Mesothelial cell of epicardium (in vitro differentiated cells): ENCODE results near the gene HSP90AA1. TPM values are rescaled to one million over a fixed set of nuclear protein-coding genes. Genes with fewer than 3 reads are reported as not detected.
A peak's percentile ranks its signal among the peaks of the same experiment; 100 is the strongest.
"Not testable (repeated sequence)": the region's sequence is repeated elsewhere in the genome, so short reads cannot be mapped to it uniquely, and the experiment has no call there.

Experiments used
- DNase-seq, 2 experiments: peaks; one replicate each; pipeline ENCODE4 v3.0.0; 2021; ENCODE audit warnings: low spot score in 2 of 2; ENCODE audit not compliant: unreplicated experiment in 2 of 2
- H3K27ac Mint-ChIP-seq: 2 replicates; pipeline ENCODE4 v1.8.0; 2021; ENCODE audit warnings: mixed read lengths
- H3K27me3 Mint-ChIP-seq: 2 replicates; pipeline ENCODE4 v1.8.0; 2021; ENCODE audit warnings: low read depth, mixed read lengths
- H3K36me3 Mint-ChIP-seq: 2 replicates; pipeline ENCODE4 v1.8.0; 2021; ENCODE audit warnings: mixed read lengths
- H3K4me1 Mint-ChIP-seq: 2 replicates; pipeline ENCODE4 v1.8.0; 2021; ENCODE audit warnings: mixed read lengths
- H3K4me3 Mint-ChIP-seq: 2 replicates; pipeline ENCODE4 v1.8.0; 2021; ENCODE audit warnings: mild to moderate bottlenecking, moderate library complexity, mixed read lengths
- H3K9me3 Mint-ChIP-seq: 2 replicates; pipeline ENCODE4 v1.8.0; 2021; ENCODE audit warnings: mixed read lengths
- total RNA-seq: library from RNA; stranded (reverse); gene quantifications from 3 replicates; pipeline ENCODE4 v1.2.1, GENCODE V29; 2021
- TF ChIP-seq, protein P1 (sequence below): fragments of 200-600 bp; sonication (generic); IDR thresholded peaks from one replicate; pipeline ENCODE4 v1.5.0; 2021; ENCODE audit warnings: antibody characterized with exemption; ENCODE audit not compliant: unreplicated experiment

Gene HSP90AA1
- total RNA-seq, 1 donor from 2014 or later: 325 TPM

DNA sequence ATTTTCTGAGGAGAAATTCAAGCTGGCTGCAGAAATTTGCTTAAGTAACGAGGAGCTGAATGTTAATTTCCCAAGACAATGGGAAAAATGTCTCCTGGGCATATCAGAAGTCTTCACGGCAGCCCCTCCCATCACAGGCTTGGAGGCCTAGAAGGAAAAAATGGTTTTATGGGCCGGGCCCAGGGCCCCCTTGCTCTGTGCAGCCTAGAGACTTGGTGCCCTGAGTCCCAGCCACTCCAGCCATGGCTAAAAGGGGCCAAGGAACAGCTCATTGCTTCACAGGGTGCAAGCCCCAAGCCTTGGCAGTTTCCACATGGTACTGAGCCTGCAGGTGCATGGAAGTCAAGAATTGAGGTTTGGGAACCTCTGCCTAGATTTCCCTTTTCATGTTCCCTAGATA lies 24.3 kb upstream of the HSP90AA1 start:
- TF ChIP-seq, protein P1, sequence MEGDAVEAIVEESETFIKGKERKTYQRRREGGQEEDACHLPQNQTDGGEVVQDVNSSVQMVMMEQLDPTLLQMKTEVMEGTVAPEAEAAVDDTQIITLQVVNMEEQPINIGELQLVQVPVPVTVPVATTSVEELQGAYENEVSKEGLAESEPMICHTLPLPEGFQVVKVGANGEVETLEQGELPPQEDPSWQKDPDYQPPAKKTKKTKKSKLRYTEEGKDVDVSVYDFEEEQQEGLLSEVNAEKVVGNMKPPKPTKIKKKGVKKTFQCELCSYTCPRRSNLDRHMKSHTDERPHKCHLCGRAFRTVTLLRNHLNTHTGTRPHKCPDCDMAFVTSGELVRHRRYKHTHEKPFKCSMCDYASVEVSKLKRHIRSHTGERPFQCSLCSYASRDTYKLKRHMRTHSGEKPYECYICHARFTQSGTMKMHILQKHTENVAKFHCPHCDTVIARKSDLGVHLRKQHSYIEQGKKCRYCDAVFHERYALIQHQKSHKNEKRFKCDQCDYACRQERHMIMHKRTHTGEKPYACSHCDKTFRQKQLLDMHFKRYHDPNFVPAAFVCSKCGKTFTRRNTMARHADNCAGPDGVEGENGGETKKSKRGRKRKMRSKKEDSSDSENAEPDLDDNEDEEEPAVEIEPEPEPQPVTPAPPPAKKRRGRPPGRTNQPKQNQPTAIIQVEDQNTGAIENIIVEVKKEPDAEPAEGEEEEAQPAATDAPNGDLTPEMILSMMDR: no peak
- no peak for DNase-seq
- H3K27ac Mint-ChIP-seq: no peak overlapping the region
- H3K4me1 Mint-ChIP-seq: no peaks in the 10 kb centered on the region
- H3K4me3 Mint-ChIP-seq: no peak overlapping the region
- peaks cover 6% of the 10 kb centered on the region for H3K36me3 Mint-ChIP-seq
- H3K27me3 Mint-ChIP-seq: no peaks in the 10 kb centered on the region
- H3K9me3 Mint-ChIP-seq: peaks cover 16% of the 10 kb centered on the region

DNA sequence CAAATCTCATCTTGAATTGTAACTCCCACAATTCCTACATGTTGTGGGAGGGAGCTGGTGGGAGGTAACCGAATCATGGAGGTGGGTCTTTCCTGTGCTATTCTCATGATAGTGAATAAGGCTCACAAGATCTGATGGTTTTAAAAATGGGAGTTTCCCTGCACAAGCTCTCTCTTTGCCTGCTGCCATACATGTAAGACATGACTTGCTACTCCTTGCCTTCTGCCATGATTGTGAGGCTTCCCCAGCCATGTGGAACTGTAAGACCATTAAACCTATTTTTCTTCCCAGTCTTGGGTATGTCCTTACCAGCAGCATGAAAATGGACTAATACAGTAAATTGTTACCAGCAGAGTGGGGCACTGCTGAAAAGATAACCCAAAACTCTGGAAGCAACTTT lies 22.5 kb upstream of the HSP90AA1 start:
- H3K36me3 Mint-ChIP-seq, DNase-seq, H3K27ac Mint-ChIP-seq, H3K27me3 Mint-ChIP-seq, H3K4me1 Mint-ChIP-seq, H3K4me3 Mint-ChIP-seq: not testable (repeated sequence)
- peaks cover 16% of the 10 kb centered on the region for H3K9me3 Mint-ChIP-seq

DNA sequence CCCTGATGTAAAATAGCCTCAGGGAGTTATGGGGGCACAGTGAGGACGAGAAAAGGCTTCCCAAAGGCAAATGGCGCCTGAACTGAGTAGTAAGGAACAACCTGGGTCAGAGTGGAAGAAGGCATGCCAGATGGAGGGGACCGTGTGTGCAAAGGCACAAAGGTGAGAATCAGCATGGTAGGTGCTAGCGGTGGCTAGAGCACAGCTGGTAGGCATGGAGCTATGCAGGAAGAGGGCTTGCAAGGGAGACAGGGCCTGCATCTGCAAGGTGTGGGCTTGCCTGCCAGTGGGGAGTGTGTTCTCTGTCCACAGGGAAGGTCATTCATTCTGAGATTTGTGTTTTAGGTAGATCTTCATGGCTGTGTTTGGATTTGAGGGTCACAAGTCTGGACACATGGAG lies 18.5 kb upstream of the HSP90AA1 start:
- H3K27me3 Mint-ChIP-seq: no peaks in the 10 kb centered on the region
- H3K4me3 Mint-ChIP-seq: no peak overlapping the region
- peaks cover 10% of the 10 kb centered on the region for H3K9me3 Mint-ChIP-seq
- peaks cover 7% of the 10 kb centered on the region for H3K36me3 Mint-ChIP-seq
- no peak overlapping the region for H3K27ac Mint-ChIP-seq
- TF ChIP-seq, protein P1: no peak
- no peaks in the 10 kb centered on the region for H3K4me1 Mint-ChIP-seq
- no peak for DNase-seq

DNA sequence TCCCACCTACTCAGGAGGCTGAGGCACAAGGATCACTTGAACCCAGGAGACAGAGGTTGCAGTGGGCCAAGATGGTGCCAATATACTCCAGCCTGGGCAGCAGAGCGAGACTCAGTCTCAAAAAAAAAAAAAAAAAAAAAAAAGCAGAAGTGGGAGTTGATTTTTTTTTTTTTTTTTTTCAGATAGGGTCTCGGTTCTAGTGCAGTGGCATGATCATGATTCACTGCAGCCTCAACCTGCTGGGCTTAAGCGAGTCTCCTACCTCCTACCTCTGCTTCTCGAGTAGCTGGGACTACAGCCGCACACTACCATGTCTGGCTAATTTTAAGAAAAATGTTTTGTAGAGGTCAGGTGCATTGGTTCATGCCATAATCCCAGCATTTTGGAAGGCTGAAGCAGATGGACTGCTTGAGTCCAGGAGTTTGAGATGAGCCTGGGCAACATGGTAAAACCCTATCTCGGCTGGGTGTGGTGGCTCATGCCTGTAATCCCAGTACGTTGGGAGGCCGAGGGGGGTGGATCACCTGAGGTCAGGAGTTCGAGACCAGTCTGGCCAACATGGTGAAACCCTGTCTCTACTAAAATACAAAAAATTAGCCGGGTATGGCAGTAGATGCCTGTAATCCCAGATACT lies 16.3 kb upstream of the HSP90AA1 start:
- Mint-ChIP-seq H3K36me3 (peaks cover 3% of the 10 kb centered on the region), H3K9me3 (no peaks in the 10 kb centered on the region), H3K27me3 (no peaks in the 10 kb centered on the region), H3K27ac (no peak overlapping the region), H3K4me3 (no peak overlapping the region), H3K4me1 (no peaks in the 10 kb centered on the region)
- TF ChIP-seq, protein P1: no peak
- no peak for DNase-seq

DNA sequence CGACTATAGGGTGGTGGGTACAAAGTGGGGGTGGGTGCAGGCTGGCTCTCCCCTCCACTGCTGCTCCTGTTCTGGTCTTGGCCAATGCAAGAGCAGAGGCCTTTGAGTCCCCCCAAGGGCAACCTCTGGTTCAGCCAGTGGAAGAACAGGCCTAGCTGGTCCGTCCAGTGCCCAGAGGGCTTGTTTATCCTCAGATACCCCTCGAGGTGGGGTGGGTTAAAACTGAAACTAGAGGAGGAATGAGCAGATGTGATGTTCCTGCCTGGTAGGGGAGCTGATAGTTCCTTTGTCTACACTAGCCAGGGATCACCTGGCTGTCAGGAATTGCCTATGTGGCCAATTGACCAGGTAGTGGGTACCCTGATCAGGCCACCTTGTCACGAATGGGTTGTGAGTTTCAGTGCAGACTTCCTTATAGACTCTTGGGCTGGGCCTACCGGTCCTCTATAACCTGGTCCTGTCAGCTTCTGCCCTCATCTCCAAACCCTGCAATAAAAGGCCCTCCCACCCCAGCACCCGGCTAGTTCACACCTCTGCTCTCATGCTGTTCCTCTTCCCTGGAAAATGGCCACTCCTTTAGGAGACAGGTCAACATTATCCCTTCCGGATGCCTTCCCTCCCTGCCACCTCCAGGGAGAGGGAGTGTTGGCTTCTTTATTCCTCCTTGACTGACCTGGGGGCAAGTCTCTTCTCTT lies 10.7 kb upstream of the HSP90AA1 start:
- peaks cover 33% of the 10 kb centered on the region for H3K4me1 Mint-ChIP-seq
- peaks cover 3% of the 10 kb centered on the region for H3K36me3 Mint-ChIP-seq
- DNase-seq: peak in 1 of 2 experiments; percentile 49
- H3K4me3 Mint-ChIP-seq: no peak overlapping the region
- peak overlapping the region; percentile 78 for H3K27ac Mint-ChIP-seq
- TF ChIP-seq, protein P1: no peak
- H3K27me3 Mint-ChIP-seq: no peaks in the 10 kb centered on the region
- no peaks in the 10 kb centered on the region for H3K9me3 Mint-ChIP-seq

DNA sequence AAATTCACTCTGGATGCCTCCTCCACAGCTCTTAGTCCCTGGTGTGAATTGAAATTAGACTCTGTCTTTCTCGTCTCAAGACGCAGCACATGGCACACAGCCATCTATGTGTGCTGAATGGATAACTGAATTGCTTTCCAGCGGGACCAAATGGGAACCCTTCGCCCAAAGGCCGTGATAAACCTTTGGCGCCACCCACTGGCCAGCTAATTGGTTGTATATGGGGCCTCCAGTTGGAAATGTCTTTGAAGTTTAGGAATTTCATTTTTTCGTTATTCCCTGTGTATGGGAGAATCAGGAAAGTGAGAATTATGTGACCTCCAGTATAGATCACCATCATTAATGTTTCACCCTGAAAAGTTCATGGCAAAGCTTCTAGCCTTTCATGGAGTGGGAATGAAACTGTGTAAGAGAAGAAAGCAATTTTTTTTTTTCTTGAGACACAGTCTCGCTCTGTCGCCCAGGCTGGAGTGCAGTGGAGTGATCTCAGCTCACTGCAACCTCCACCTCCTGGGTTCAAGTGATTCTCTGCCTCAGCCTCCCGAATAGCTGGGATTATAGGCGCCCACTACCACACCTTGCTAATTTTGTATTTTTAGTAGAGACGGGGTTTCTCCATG lies 9.8 kb upstream of the HSP90AA1 start:
- H3K4me3 Mint-ChIP-seq: peak overlapping the region; percentile 37
- TF ChIP-seq, protein P1: peak; percentile 62
- H3K36me3 Mint-ChIP-seq: peaks cover 3% of the 10 kb centered on the region
- DNase-seq: peak; percentile 63 to 88
- H3K27me3 Mint-ChIP-seq: no peaks in the 10 kb centered on the region
- H3K4me1 Mint-ChIP-seq: peaks cover 33% of the 10 kb centered on the region
- H3K9me3 Mint-ChIP-seq: no peaks in the 10 kb centered on the region
- H3K27ac Mint-ChIP-seq: peak overlapping the region; percentile 78
